HepG2 (cell line): Measurements from ENCODE around the gene ZNF558. TPM values are rescaled to one million over a fixed set of nuclear protein-coding genes. Genes with fewer than 3 reads are reported as not detected.

Source experiments
- CENPX ChIP-seq: sonication (generic); formaldehyde crosslinking; IDR thresholded peaks from 2 replicates; pipeline ENCODE4 v1.9.0; 2021; ENCODE audit warnings: mild to moderate bottlenecking, missing genetic modification reagents, moderate library complexity
- FOXA1 ChIP-seq, 2 experiments: fragments of 450-650 bp in 1 of 2; sonication (generic) in 1 of 2; formaldehyde crosslinking in 1 of 2; IDR thresholded peaks; 2 replicates each; pipeline versions ENCODE4 v1.4.0 to v1.6.1; 2016 to 2020; ENCODE audit warnings: missing genetic modification reagents in 1 of 2
- GATAD2A ChIP-seq: IDR thresholded peaks from 2 replicates; pipeline ENCODE4 v1.6.1; 2016
- JDP2 ChIP-seq: sonication (generic); formaldehyde crosslinking; IDR thresholded peaks from 2 replicates; pipeline ENCODE4 v1.8.1; 2022; ENCODE audit warnings: missing genetic modification reagents, borderline replicate concordance
- KDM5B ChIP-seq: sonication (generic); formaldehyde crosslinking; IDR thresholded peaks from 2 replicates; pipeline ENCODE4 v1.4.0; 2020; ENCODE audit warnings: missing genetic modification reagents, mild to moderate bottlenecking, borderline replicate concordance
- MAFK ChIP-seq, 2 experiments: IDR thresholded peaks in 1 of 2; conservative IDR thresholded peaks in 1 of 2; 2 replicates each; pipeline ENCODE4 v1.6.1; 2011; ENCODE audit warnings: improper control_type of control experiment in 2 of 2, low read length in 2 of 2
- MEF2D ChIP-seq: sonication (generic); formaldehyde crosslinking; IDR thresholded peaks from 2 replicates; pipeline ENCODE4 v1.5.1; 2020; ENCODE audit warnings: mild to moderate bottlenecking, missing genetic modification reagents
- MXD4 ChIP-seq: IDR thresholded peaks from 2 replicates; pipeline ENCODE4 v1.6.1; 2016; ENCODE audit warnings: mild to moderate bottlenecking, missing biosample characterization, missing genetic modification reagents
- PCBP1 ChIP-seq: fragments of 200-400 bp; formaldehyde crosslinking; IDR thresholded peaks from 2 replicates; pipeline ENCODE4 v1.6.1; 2017; ENCODE audit warnings: mild to moderate bottlenecking, low read depth, low read length, borderline replicate concordance
- SNAPC2 ChIP-seq: sonication (generic); formaldehyde crosslinking; IDR thresholded peaks from 2 replicates; pipeline ENCODE4 v1.8.1; 2022; ENCODE audit warnings: mild to moderate bottlenecking, missing genetic modification reagents
- SP4 ChIP-seq: sonication (generic); formaldehyde crosslinking; IDR thresholded peaks from 2 replicates; pipeline ENCODE4 v1.8.1; 2023; ENCODE audit warnings: mild to moderate bottlenecking, missing genetic modification reagents
- SP5 ChIP-seq: IDR thresholded peaks from 2 replicates; pipeline ENCODE4 v1.6.1; 2016; ENCODE audit warnings: low read depth, borderline replicate concordance
- SPEN ChIP-seq: sonication (generic); formaldehyde crosslinking; IDR thresholded peaks from 2 replicates; pipeline ENCODE4 v1.5.1; 2020; ENCODE audit warnings: low read depth, mild to moderate bottlenecking, missing genetic modification reagents
- WIZ ChIP-seq: sonication (generic); formaldehyde crosslinking; IDR thresholded peaks from 2 replicates; pipeline ENCODE4 v1.5.1; 2020; ENCODE audit warnings: mild to moderate bottlenecking, missing genetic modification reagents
- ZNF224 ChIP-seq: sonication (generic); formaldehyde crosslinking; IDR thresholded peaks from 2 replicates; pipeline ENCODE4 v1.5.0; 2020; ENCODE audit warnings: mild to moderate bottlenecking, missing genetic modification reagents
- ZNF441 ChIP-seq: sonication (generic); formaldehyde crosslinking; IDR thresholded peaks from 2 replicates; pipeline ENCODE4 v1.7.0; 2021; ENCODE audit warnings: missing genetic modification reagents, borderline replicate concordance
- ZNF446 ChIP-seq: sonication (generic); formaldehyde crosslinking; IDR thresholded peaks from 2 replicates; pipeline ENCODE4 v1.5.0; 2020; ENCODE audit warnings: mild to moderate bottlenecking, missing genetic modification reagents
- ZNF468 ChIP-seq: sonication (generic); formaldehyde crosslinking; IDR thresholded peaks from 2 replicates; pipeline ENCODE4 v1.8.0; 2022; ENCODE audit warnings: mild to moderate bottlenecking, moderate library complexity, missing genetic modification reagents
- ZNF552 ChIP-seq: sonication (generic); formaldehyde crosslinking; IDR thresholded peaks from 2 replicates; pipeline ENCODE4 v1.9.0; 2022; ENCODE audit warnings: missing genetic modification reagents, mild to moderate bottlenecking, borderline replicate concordance
- ZNF713 ChIP-seq: sonication (generic); formaldehyde crosslinking; IDR thresholded peaks from 2 replicates; pipeline ENCODE4 v1.4.0; 2020; ENCODE audit warnings: mild to moderate bottlenecking, missing genetic modification reagents
- ZNF773 ChIP-seq: sonication (generic); formaldehyde crosslinking; IDR thresholded peaks from 2 replicates; pipeline ENCODE4 v1.4.0; 2020; ENCODE audit warnings: missing genetic modification reagents, borderline replicate concordance
- ZZZ3 ChIP-seq: sonication (generic); formaldehyde crosslinking; IDR thresholded peaks from 2 replicates; pipeline ENCODE4 v1.4.0; 2020; ENCODE audit warnings: missing genetic modification reagents, mild to moderate bottlenecking, borderline replicate concordance
- polyA plus RNA-seq, 8 experiments: library from polyadenylated mRNA; depleted of rRNA in 3 of 8; stranded (reverse) in 7 of 8; unstranded in 1 of 8; fragments of >200 nt; fragmentation: Illumina TruSeq in 4 of 8; extraction: Trizol in 4 of 8; gene quantifications; 2 replicates each; pipeline versions ENCODE4 v1.2.1 to v1.2.3, GENCODE V29; 2011 to 2016; ENCODE audit warnings: low read depth in 4 of 8, missing spikeins in 1 of 8, mixed read lengths in 1 of 8; ENCODE audit not compliant: insufficient read depth in 1 of 8
- total RNA-seq, 5 experiments: library from RNA; depleted of rRNA; stranded (reverse); fragments of >200 nt; fragmentation: Illumina TruSeq; extraction: Trizol; gene quantifications; 2 replicates each; pipeline ENCODE4 v1.2.3, GENCODE V29; 2016; ENCODE audit warnings: low read depth in 1 of 5
- TF ChIP-seq, protein P1 (sequence below): IDR thresholded peaks from 2 replicates; pipeline ENCODE4 v1.6.1; 2016
- TF ChIP-seq, protein P2 (sequence below): sonication (generic); formaldehyde crosslinking; IDR thresholded peaks from 2 replicates; pipeline ENCODE4 v1.5.0; 2020; ENCODE audit warnings: missing genetic modification reagents, mild to moderate bottlenecking, borderline replicate concordance
- TF ChIP-seq, protein P3 (sequence below): sonication (generic); formaldehyde crosslinking; conservative IDR thresholded peaks from 2 replicates; pipeline ENCODE4 v1.8.0; 2022; ENCODE audit warnings: missing genetic modification reagents

The ZNF558 gene
- total and polyA plus RNA-seq, 2 of the 13 experiments (the other 11 are each of a cell fraction or from before 2014, with no cell fraction given), result 9.5 to 10.8 TPM

DNA sequence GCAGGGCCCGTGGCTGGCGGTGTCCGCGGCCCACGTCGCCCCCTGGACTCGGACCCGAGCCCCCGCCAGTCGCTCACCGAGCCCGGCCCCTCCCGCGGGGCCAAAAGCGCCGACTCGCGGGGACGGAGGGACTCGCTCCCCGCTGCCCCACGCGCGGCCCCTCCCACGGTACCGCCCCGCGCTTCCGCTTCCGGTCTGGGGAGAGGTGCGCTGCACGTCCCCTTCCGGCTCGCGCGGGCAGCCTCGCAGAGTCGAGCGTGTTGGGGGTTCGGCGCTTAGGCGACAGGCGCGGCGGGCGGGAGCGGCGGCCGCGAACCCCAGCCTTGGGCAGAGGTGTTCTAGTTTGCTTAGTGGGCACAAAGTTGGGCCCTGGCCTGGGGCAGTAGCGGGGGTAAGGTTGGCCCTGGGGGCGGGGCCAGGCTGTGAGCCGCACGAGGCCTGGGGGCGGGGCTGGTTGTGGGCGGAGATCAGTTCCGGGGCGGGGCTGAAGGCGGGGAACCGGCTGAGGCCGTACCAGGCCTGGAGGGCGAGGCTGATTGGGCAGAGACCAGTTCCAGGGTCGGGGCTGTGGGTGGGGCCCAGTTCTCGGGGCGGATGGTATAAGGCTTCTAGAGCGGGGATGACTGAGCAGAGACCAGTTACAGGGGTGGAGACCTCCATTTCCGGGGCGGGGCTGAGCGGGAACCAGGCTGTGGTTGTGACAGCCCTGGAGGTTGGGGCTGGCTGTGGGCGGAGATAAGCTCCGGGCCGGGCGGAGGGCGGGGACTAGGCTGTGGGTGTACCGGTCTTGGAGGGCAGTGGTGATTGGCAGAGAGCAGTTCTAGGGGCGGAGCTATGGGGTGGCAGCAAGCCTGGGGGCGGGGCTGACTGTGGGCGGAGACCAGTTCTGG lies at the start of gene ZNF558, which contains the start of gene MBD3L1 (continued):
- TF ChIP-seq, protein P1, sequence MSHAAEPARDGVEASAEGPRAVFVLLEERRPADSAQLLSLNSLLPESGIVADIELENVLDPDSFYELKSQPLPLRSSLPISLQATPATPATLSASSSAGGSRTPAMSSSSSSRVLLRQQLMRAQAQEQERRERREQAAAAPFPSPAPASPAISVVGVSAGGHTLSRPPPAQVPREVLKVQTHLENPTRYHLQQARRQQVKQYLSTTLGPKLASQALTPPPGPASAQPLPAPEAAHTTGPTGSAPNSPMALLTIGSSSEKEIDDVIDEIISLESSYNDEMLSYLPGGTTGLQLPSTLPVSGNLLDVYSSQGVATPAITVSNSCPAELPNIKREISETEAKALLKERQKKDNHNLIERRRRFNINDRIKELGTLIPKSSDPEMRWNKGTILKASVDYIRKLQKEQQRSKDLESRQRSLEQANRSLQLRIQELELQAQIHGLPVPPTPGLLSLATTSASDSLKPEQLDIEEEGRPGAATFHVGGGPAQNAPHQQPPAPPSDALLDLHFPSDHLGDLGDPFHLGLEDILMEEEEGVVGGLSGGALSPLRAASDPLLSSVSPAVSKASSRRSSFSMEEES (CRISPR knock-in tag), result no peak
- TF ChIP-seq ZNF773 (CRISPR knock-in tag) (no peak), SPEN (CRISPR knock-in tag) (no peak), ZNF224 (no peak), ZNF468 (CRISPR knock-in tag) (no peak), SP5 (peak; percentile 33; the same call in 1 of the 2 replicates), ZNF713 (no peak), JDP2 (CRISPR knock-in tag) (no peak), MAFK (conservative IDR thresholded peaks at IDR 0.05 in 1 of 2, IDR thresholded peaks at IDR 0.05 in 1 of 2; ENCODE audit: low read length in 2 of 2) (no peak), ZNF441 (CRISPR knock-in tag) (no peak; the same call in 1 of the 2 replicates), MXD4 (CRISPR knock-in tag) (peak; percentile 76), MEF2D (no peak), ZZZ3 (CRISPR knock-in tag) (no peak), FOXA1 (IDR thresholded peaks at IDR 0.05) (no peak), FOXA1 (CRISPR knock-in tag; IDR thresholded peaks at IDR 0.05) (no peak), KDM5B (CRISPR knock-in tag) (no peak; the same call in 1 of the 2 replicates), ZNF552 (CRISPR knock-in tag) (no peak), GATAD2A (CRISPR knock-in tag) (no peak), SNAPC2 (CRISPR knock-in tag) (no peak; the same call in 1 of the 2 replicates), CENPX (CRISPR knock-in tag) (no peak), WIZ (CRISPR knock-in tag) (no peak), SP4 (CRISPR knock-in tag) (peak; percentile 84), ZNF446 (CRISPR knock-in tag) (no peak), PCBP1 (no peak)
- TF ChIP-seq, protein P2, sequence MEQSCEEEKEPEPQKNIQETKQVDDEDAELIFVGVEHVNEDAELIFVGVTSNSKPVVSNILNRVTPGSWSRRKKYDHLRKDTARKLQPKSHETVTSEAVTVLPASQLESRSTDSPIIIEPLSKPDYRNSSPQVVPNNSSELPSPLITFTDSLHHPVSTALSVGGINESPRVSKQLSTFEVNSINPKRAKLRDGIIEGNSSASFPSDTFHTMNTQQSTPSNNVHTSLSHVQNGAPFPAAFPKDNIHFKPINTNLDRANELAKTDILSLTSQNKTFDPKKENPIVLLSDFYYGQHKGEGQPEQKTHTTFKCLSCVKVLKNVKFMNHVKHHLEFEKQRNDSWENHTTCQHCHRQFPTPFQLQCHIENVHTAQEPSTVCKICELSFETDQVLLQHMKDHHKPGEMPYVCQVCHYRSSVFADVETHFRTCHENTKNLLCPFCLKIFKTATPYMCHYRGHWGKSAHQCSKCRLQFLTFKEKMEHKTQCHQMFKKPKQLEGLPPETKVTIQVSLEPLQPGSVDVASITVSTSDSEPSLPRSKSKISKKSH (CRISPR knock-in tag), result no peak
- TF ChIP-seq, protein P3, sequence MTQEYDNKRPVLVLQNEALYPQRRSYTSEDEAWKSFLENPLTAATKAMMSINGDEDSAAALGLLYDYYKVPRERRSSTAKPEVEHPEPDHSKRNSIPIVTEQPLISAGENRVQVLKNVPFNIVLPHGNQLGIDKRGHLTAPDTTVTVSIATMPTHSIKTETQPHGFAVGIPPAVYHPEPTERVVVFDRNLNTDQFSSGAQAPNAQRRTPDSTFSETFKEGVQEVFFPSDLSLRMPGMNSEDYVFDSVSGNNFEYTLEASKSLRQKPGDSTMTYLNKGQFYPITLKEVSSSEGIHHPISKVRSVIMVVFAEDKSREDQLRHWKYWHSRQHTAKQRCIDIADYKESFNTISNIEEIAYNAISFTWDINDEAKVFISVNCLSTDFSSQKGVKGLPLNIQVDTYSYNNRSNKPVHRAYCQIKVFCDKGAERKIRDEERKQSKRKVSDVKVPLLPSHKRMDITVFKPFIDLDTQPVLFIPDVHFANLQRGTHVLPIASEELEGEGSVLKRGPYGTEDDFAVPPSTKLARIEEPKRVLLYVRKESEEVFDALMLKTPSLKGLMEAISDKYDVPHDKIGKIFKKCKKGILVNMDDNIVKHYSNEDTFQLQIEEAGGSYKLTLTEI (CRISPR knock-in tag), result no peak
